OCI-LY3 (cell line): ENCODE results near the gene UBXN6.

Experiments used
- CTCF ChIP-seq: fragments of 200-600, 300-600 bp; sonication (generic); IDR thresholded peaks from 2 replicates; pipeline ENCODE4 v1.5.1; 2014; ENCODE audit warnings: antibody characterized with exemption, low read length, low read depth
- EZH2phosphoT487 ChIP-seq: fragments of 200-600 bp; shearing (Covaris generic); IDR thresholded peaks from 2 replicates; pipeline ENCODE4 v1.6.1; 2018; ENCODE audit warnings: antibody characterized with exemption, mixed run types, low read depth

DNA sequence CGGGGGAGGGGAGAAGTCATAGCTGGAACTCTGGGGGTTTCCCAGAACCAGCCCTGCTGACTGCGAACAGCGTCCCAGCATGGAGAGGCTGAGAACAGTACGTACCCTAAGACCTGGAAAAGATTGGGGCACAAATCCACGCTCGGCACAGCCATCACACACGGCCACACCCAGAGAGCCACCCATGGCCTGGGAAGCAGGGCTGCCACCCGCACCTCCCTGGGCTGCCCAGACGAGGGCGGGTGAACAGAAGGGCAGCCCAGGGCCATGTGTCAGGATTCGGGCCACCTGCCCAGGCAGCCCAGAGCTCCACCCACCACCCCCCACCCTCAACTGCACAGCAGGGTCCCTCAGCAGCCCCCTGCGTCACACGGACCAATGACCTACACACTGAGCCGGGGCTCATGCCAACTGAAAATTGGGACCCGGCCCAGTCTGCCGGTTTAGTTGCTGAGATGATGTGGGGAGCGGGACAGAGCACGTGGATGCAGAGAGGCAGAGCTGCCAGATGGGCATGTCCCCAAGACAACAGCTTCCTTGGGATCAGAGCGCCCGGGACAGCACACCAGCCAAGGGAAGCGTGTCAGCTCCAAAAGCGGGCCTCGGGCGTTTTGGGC lies 8.5 kb downstream of the UBXN6 start:
- TF ChIP-seq CTCF (no peak), EZH2phosphoT487 (no peak)
